Measurements from ENCODE around the gene CGN.
"Not testable (repeated sequence)": the region's sequence is repeated elsewhere in the genome, so short reads cannot be mapped to it uniquely, and the experiment has no call there.

CGN gene

GRCh38 chr1:151518936-151519335, 7.7 kb downstream of the CGN start:
- TF ChIP-seq CTCF (IDR thresholded peaks at IDR 0.05; ENCODE audit: low read depth, low read length) = no peak
- DNase-seq (ENCODE audit: low read depth in 2 of 2) = no peak
- no peak overlapping the region for H3K4me3 ChIP-seq (replicated peaks in 1 of 2; ENCODE audit: low read depth in 2 of 2, low read length in 2 of 2)

- no peak for DNase-seq (ENCODE audit: low read depth in 2 of 2)
- TF ChIP-seq CTCF (IDR thresholded peaks at IDR 0.05; ENCODE audit: low read depth, low read length) = no peak
Observed at GRCh38 chr1:151519667-151520066, 8.5 kb downstream of the CGN start.

DNA sequence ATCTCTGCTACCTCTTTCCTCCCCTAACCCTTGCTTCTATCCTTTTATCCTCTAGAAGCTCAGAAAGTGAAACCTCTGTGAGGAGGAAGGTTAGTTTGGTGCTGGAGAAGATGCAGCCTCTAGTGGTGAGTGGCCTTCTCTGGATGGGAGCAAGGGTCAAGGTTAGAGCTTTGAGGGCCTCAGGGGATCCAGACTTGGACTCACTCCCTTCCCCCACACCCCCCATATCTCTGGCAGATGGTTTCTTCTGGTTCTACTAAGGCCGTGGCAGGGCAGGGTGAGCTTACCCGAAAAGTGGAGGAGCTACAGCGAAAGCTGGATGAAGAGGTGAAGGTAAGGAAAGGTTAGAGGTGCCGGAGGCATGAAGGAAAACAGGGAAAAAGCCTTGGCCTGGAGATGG, 9.2 kb downstream of the CGN start:
- DNase-seq (ENCODE audit: low read depth in 2 of 2) = no peak
- TF ChIP-seq CTCF (IDR thresholded peaks at IDR 0.05; ENCODE audit: low read depth, low read length) = no peak
- H3K4me3 ChIP-seq (replicated peaks in 1 of 2; ENCODE audit: low read depth in 2 of 2, low read length in 2 of 2) = no peak overlapping the region

More at GRCh38 chr1:151519667-151520066, 8.5 kb downstream of the CGN start:
- H3K4me3 ChIP-seq (replicated peaks in 1 of 2; ENCODE audit: low read depth in 2 of 2, low read length in 2 of 2) = no peak overlapping the region

GRCh38 chr1:151522427-151522826, 11.2 kb downstream of the CGN start:
- not testable (repeated sequence) for DNase-seq (ENCODE audit: low read depth in 2 of 2); H3K4me3 ChIP-seq (replicated peaks in 1 of 2; ENCODE audit: low read depth in 2 of 2, low read length in 2 of 2)

DNA sequence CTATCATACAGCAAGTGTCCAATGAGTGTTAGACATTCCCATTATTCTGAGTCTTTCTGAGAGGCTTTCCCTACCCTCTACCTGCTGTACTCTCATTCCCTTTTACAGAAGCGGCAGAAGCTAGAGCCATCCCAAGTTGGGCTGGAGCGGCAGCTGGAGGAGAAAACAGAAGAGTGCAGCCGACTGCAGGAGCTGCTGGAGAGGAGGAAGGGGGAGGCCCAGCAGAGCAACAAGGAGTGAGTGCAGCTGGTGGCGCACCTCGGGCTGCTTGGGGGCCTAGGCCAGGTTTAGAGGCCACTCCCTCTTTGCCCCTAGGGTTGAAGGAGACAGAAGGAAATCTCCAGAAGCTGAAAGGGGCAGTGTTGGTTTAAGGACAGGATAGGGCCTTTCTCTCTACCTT, 12.1 kb downstream of the CGN start:
- TF ChIP-seq CTCF (IDR thresholded peaks at IDR 0.05; ENCODE audit: low read depth, low read length) = no peak
- DNase-seq (ENCODE audit: low read depth in 2 of 2) = no peak
- no peak overlapping the region for H3K4me3 ChIP-seq (replicated peaks in 1 of 2; ENCODE audit: low read depth in 2 of 2, low read length in 2 of 2)

DNA sequence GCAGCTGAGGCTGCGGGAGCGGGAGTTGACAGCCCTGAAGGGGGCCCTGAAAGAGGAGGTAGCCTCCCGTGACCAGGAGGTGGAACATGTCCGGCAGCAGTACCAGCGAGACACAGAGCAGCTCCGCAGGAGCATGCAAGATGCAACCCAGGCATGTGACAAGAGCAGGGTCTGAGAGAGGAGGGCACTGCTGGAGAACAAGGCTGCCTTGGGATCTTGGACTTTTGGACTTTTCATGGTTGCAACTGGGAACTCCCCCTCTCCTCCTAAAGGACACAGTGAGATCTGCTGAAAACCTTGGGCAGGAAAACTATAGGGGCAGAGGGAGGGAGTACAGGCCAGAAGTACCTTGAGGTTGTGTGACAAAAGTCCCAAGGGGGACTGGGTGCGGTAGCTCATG, 13.5 kb downstream of the CGN start:
- DNase-seq (ENCODE audit: low read depth in 2 of 2) = no peak
- no peak for TF ChIP-seq CTCF (IDR thresholded peaks at IDR 0.05; ENCODE audit: low read depth, low read length)

GRCh38 chr1:151526735-151527525, 15.7 kb downstream of the CGN start:
- H3K4me3 ChIP-seq (replicated peaks in 1 of 2; ENCODE audit: low read depth in 2 of 2, low read length in 2 of 2) = no peak overlapping the region
- no peak for TF ChIP-seq CTCF (IDR thresholded peaks at IDR 0.05; ENCODE audit: low read depth, low read length)
- no peak for DNase-seq (ENCODE audit: low read depth in 2 of 2)

More for the DNA sequence above, 13.5 kb downstream of the CGN start:
- H3K4me3 ChIP-seq (replicated peaks in 1 of 2; ENCODE audit: low read depth in 2 of 2, low read length in 2 of 2) = no peak overlapping the region

Measured in cardiac fibroblast (primary cell).